ENCODE results near the gene KIF19.

- TF ChIP-seq CTCF (IDR thresholded peaks at IDR 0.05; ENCODE audit: poor library complexity) (no peak), EZH2phosphoT487 (IDR thresholded peaks at IDR 0.05; ENCODE audit: low read depth, severe bottlenecking, unreplicated experiment) (no peak)
Observed at GRCh38 chr17:74342224-74342623, 16.2 kb downstream of the KIF19 start.
